Cardiac fibroblast (primary cell): Measurements from ENCODE around the gene PHETA2.
"Not testable (repeated sequence)": the region's sequence is repeated elsewhere in the genome, so short reads cannot be mapped to it uniquely, and the experiment has no call there.

Experiments
- DNase-seq, 2 donors: peaks; one replicate each; pipeline versions ENCODE4 v3.0.0 to v3.0.0-alpha.2; 2010; ENCODE audit warnings: low read depth in 2 of 2
- H3K4me3 ChIP-seq, 2 donors: replicated peaks in 1 of 2; 1 replicate in 1 of 2; 2 replicates in 1 of 2; pipeline ENCODE4 v1.5.1; 2011; ENCODE audit warnings: low read depth in 2 of 2, low read length in 2 of 2, mild to moderate bottlenecking in 2 of 2, moderate library complexity in 1 of 2
- TF ChIP-seq, protein P1 (sequence below): IDR thresholded peaks from one replicate; pipeline ENCODE4 v1.5.1; 2011; ENCODE audit warnings: low read depth, mild to moderate bottlenecking, low read length, inconsistent platforms

Gene PHETA2

DNA sequence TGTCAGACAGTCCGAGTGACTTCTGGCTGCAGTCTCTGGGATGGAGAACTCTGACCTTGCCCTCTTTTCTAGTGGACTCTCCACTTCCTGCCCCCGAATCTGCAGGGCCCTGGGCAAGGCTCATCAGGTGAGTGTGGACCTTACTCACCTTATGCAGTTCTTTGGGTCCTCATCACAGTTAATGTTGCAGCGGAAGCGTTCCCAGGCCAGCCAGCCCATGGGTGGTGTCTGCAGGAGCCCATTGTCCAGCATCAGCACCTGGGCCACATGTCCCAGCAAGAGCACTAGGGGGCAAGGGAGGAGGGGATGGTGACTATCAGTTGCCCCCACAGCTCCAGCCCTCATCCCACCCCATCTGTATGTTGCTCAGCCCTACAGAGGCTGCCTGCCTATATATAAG lies 5.8 kb upstream of the PHETA2 start:
- no peak overlapping the region for H3K4me3 ChIP-seq
- DNase-seq: no peak
- TF ChIP-seq, protein P1, sequence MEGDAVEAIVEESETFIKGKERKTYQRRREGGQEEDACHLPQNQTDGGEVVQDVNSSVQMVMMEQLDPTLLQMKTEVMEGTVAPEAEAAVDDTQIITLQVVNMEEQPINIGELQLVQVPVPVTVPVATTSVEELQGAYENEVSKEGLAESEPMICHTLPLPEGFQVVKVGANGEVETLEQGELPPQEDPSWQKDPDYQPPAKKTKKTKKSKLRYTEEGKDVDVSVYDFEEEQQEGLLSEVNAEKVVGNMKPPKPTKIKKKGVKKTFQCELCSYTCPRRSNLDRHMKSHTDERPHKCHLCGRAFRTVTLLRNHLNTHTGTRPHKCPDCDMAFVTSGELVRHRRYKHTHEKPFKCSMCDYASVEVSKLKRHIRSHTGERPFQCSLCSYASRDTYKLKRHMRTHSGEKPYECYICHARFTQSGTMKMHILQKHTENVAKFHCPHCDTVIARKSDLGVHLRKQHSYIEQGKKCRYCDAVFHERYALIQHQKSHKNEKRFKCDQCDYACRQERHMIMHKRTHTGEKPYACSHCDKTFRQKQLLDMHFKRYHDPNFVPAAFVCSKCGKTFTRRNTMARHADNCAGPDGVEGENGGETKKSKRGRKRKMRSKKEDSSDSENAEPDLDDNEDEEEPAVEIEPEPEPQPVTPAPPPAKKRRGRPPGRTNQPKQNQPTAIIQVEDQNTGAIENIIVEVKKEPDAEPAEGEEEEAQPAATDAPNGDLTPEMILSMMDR: no peak

DNA sequence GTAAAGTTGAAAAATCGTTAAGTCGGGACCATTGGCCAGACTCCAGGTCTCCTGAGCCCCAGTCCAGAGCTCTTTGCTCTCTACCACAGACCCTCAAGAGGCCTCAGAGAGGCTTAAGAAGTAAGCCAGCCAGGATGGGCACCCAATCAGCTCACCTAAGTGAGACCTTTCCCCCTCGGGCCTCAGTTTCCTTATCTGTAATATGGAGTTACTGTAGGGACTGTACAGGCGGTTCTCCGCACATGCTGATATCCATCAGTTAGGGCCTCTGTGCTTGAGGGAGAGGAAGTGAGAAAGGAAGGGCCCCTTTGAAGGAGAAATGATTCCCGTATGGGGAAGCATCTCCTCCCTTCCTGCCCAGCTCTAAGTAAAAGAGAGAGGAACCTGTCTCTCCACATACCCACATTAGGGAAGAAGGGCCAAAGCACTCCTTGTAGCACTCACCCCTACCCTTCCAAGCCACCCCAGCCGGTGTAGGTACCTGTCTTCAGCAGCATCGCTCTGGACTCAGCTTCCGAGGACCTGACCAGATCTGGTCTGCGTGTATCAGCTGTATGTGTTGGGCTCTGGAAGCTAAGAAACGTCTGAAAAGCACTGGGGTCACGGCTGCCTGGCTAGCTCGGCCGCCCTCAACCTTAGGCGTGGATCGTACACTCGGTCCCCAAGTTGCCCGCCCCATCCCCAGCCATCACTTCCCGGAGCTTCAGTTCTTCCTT lies 4.1 kb upstream of the PHETA2 start:
- DNase-seq: peak in 1 of 2 donors; percentile 9
- peak overlapping the region; percentile 63 to 68 for H3K4me3 ChIP-seq
- TF ChIP-seq, protein P1: no peak

DNA sequence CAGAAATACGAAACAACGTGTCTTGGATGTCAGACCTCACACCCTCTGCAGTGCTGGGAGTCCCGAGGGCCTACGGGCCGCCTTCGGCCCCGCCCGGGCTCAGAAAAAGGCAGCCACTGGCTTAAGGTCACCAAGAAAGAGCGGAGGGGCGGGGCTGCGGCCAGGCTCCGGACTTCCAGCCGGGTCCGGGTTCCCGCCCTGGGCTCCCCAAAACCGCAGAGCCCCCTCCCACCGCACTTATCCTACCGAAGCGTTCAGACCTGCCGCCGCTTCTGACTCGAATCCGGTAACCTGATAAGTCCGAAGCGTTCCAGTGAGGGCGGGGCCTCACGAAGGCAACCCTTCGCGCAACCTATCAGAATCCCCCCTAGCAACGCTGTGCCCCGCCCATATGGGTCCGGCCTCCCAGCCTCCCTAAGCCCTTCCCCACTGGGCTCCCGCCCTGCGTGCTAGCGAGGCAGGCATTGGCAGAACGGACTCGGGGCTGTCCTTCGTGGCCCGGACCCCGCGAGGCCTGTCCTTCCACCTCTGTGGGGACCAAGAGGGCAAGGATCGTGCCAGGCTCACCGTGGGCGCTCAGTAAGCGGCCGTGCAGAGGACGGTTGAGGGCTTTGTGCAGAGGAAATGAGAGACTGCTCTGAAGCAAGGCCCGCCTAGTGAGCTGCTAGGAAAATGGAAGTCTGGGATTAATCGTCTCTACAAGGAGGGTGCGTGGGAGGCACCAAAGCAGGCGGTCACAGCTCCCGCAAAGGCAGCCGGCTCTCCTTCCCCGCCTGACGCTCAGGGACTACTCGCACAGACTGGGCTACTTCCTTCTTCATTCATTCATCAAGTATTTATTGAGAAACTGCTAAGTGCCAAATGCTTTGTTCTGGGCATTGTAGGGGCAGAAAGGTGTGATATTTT lies 3.3 kb upstream of the PHETA2 start, which contains the start of gene NAGA:
NAGA (minus strand) TSS at position 296 of the 906 bp plus-strand sequence. CDS start 515 bp downstream, outside the sequence.
- H3K4me3 ChIP-seq: peak within 1 kb of the TSS; percentile 63 to 68
- DNase-seq: peak; percentile 96
- TF ChIP-seq, protein P1: no peak

DNA sequence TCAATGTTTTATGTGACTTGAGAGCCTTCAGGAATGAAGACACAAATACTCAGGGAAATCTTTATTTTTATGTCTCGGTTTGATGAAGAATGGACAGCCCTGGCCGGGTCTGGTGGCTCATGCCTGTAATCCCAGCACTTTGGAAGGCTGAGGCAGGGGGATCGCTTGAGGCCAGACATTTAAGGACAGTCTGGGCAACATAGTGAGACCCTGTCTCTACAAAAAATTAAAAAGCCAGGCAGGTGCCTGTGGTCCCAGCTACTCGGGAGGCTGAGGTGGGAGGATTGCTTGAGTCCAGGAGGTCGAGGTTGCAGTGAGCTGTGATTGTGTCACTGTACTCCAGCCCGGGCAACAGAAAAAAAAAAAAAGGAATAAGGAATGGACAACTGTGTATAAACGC lies 2.5 kb upstream of the PHETA2 start:
- H3K4me3 ChIP-seq, DNase-seq: not testable (repeated sequence)

DNA sequence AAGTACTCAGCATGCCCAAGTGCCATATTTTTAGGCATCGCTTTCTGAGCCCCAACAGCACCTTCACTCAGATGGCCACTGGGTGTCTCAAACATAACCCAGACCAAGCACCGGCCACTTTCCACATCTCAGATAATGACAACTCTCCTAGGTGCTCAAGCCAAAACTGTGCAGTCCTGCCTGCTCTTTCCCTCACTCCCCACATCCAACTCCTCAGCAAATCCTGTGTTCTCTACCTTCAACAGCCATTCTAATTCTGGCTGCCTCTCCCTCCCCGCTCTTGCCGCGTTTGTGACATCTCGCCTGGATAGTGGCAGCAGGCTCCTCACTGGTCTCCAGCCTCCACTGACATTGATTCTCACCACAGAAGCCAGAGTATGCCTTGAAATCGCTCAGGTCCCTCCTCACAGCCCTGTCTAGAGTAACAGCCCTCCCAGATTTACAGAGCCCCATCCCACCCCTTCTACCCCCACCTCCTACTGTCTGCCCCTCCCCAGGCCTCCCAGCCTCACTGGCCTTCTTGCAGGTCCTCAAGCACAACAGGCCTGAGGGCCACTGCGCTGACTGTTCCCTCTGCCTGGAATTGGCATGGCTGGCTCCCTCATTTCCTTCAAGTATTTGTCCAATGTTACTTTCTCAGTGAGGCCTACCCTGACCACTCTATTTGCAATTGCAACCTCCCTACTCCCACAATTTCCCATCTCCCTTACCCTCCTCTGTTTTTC lies 1.3 kb upstream of the PHETA2 start:
- TF ChIP-seq, protein P1: peak; percentile 2
- H3K4me3 ChIP-seq: no peak overlapping the region
- DNase-seq: no peak

DNA sequence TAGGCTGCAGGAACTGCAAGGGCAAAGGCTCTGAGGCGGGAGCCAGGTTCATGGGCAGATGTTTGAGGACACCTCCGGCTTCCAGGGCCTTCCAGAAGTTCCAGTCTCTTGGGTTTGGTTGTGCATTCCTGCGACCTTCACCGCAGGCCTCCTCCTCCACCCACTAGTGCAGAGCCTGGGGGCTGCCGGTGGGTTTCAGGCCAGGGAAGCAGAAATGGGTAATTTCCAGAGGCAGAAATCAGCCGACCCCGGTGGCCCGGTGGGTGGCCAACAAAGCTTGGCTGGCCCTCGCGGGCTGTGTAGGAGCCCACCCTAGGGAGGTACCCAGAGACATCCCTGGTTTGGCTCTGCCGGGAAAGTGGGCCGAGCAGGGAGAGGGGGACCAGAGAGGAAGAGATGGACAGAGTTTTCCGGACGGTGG lies 417 bp upstream of the PHETA2 start:
- TF ChIP-seq, protein P1: no peak

More for the DNA sequence above, 417 bp upstream of the PHETA2 start:
- peak overlapping the region; percentile 65 to 77 for H3K4me3 ChIP-seq
- DNase-seq: no peak
